Thyroid gland (tissue), 4 donors: Measurements from ENCODE around the gene GABPA.

Experiments
- POLR2A ChIP-seq, 2 donors: fragments of 450-650 bp; IDR thresholded peaks; one replicate each; pipeline ENCODE4 v1.6.1; 2017; ENCODE audit warnings: antibody characterized with exemption in 2 of 2, mild to moderate bottlenecking in 2 of 2, moderate library complexity in 1 of 2
- TF ChIP-seq, protein P1 (sequence below), 6 experiments: fragments of 200-600 bp in 3 of 6; fragments of 450-650 bp in 3 of 6; sonication (generic) in 3 of 6; IDR thresholded peaks; one replicate each; pipeline ENCODE4 v1.5.1; 2016 to 2019; ENCODE audit warnings: antibody characterized with exemption in 6 of 6, mild to moderate bottlenecking in 2 of 6, inconsistent platforms in 1 of 6, moderate library complexity in 1 of 6

DNA sequence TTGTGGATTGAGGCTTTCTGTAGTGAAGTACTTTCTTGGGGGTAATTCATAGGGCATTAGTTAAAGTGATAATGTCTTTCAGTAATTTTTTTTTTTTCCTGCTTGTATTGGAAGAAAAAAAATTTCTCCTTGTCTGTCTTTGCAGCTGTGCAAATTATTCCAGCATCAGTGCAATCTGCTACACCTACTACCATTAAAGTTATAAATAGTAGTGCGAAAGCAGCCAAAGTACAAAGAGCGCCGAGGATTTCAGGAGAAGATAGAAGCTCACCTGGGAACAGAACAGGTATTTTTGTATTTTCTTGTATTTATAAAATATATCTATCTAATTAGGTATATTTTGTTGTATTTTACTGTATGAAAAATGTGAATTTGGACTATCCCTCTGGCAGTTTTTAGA is 29.3 kb downstream of the GABPA start:
- TF ChIP-seq, protein P1, sequence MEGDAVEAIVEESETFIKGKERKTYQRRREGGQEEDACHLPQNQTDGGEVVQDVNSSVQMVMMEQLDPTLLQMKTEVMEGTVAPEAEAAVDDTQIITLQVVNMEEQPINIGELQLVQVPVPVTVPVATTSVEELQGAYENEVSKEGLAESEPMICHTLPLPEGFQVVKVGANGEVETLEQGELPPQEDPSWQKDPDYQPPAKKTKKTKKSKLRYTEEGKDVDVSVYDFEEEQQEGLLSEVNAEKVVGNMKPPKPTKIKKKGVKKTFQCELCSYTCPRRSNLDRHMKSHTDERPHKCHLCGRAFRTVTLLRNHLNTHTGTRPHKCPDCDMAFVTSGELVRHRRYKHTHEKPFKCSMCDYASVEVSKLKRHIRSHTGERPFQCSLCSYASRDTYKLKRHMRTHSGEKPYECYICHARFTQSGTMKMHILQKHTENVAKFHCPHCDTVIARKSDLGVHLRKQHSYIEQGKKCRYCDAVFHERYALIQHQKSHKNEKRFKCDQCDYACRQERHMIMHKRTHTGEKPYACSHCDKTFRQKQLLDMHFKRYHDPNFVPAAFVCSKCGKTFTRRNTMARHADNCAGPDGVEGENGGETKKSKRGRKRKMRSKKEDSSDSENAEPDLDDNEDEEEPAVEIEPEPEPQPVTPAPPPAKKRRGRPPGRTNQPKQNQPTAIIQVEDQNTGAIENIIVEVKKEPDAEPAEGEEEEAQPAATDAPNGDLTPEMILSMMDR (IDR thresholded peaks at IDR 0.05): no peak
- TF ChIP-seq POLR2A (IDR thresholded peaks at IDR 0.05): no peak
